Measurements from ENCODE around the gene CDK6. TPM values are rescaled to one million over a fixed set of nuclear protein-coding genes. Genes with fewer than 3 reads are reported as not detected.
"Not testable (repeated sequence)": the region's sequence is repeated elsewhere in the genome, so short reads cannot be mapped to it uniquely, and the experiment has no call there.

CDK6 gene
- total and polyA plus RNA-seq, 10 of the 15 experiments (the other 5 are each of a cell fraction or from before 2014, with no cell fraction given), result 8.0 to 118 (median 45.8) TPM

- TF ChIP-seq CTCF (IDR thresholded peaks at IDR 0.05 in 2 of 3, conservative IDR thresholded peaks at IDR 0.05 in 1 of 3; ENCODE audit: control insufficient read depth in 2 of 3, extremely low read depth in 1 of 3, insufficient read depth in 1 of 3, low read depth in 3 of 3, low read length in 3 of 3), result no peak
- TF ChIP-seq MLLT1 (IDR thresholded peaks at IDR 0.05), result no peak
- TF ChIP-seq POU2F2 (IDR thresholded peaks at IDR 0.05; ENCODE audit: borderline replicate concordance, low read depth, low read length), result peak; percentile 51; the same call in 2 of the 3 replicates
- TF ChIP-seq USF2 (IDR thresholded peaks at IDR 0.05; ENCODE audit: borderline replicate concordance, low read depth, low read length), result no peak
- TF ChIP-seq RFX5 (IDR thresholded peaks at IDR 0.05; ENCODE audit: low read depth, low read length), result no peak
- TF ChIP-seq ZNF622 (IDR thresholded peaks at IDR 0.05), result no peak
- TF ChIP-seq SIN3A (IDR thresholded peaks at IDR 0.05; ENCODE audit: low read depth, low read length), result 0 out of 2 replicates have a peak, but pooled peaks have one; percentile 31
- no peak for TF ChIP-seq ASH2L (IDR thresholded peaks at IDR 0.05; ENCODE audit: borderline replicate concordance, low read depth)
- TF ChIP-seq CBX5 (IDR thresholded peaks at IDR 0.05; ENCODE audit: low read depth), result no peak
- no peak for TF ChIP-seq WRNIP1 (IDR thresholded peaks at IDR 0.05; ENCODE audit: borderline replicate concordance, low read depth, low read length)
- peak; percentile 86 for TF ChIP-seq MXI1 (IDR thresholded peaks at IDR 0.05; ENCODE audit: low read depth, low read length)
- 0 out of 2 replicates have a peak, but pooled peaks have one; percentile 38 for TF ChIP-seq ZBTB11 (CRISPR knock-in tag; IDR thresholded peaks at IDR 0.05)
Measured at GRCh38 chr7:92836489-92836999, at the start of gene CDK6 (continued).

DNA sequence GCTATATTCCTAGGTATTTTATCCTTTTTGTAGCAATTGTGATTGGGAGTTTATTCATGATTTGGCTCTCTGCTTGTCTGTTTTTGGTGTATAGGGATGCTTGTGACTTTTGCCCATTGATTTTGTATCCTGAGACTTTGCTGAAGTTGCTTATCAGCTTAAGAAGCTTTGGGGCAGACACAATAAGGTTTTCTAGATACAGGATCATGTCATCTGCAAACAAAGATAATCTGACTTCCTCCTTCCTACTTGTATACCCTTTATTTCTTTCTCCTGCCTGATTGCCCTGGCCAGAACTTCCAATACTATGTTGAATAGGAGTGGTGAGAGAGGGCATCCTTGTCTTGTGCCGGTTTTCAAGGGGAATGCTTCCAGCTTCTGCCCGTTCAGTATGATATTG is 49.7 kb upstream of the CDK6 start:
- in situ Hi-C loops (cut with MboI), result not testable (repeated sequence)

More for the DNA sequence above, 49.7 kb upstream of the CDK6 start:
- H3K4me3 ChIP-seq; H3K27me3 ChIP-seq (replicated peaks in 1 of 2; ENCODE audit: control insufficient read depth in 2 of 2, insufficient read depth in 2 of 2, low read length in 1 of 2); H3K9ac ChIP-seq (ENCODE audit: control insufficient read depth, insufficient read depth, low read length); RAD21 ChIA-PET (ENCODE audit: unreplicated experiment); H3K4me1 ChIP-seq (ENCODE audit: control insufficient read depth, insufficient read depth, low read length); DNase-seq (ENCODE audit: low read depth, low spot score); ATAC-seq; H2AFZ ChIP-seq (ENCODE audit: control insufficient read depth, low read depth, low read length); H3K27ac ChIP-seq (ENCODE audit: control insufficient read depth, insufficient read depth); intact Hi-C loops (cut with micrococcal nuclease; ENCODE audit: unreplicated experiment); POLR2A ChIA-PET; H3K9me3 ChIP-seq (replicated peaks; ENCODE audit: control insufficient read depth, insufficient read depth, low read length); H4K20me1 ChIP-seq (ENCODE audit: control insufficient read depth, insufficient read depth); H3K4me2 ChIP-seq (ENCODE audit: control insufficient read depth, insufficient read depth); H3K36me3 ChIP-seq (ENCODE audit: control insufficient read depth in 2 of 2, insufficient read depth in 2 of 2, low read length in 1 of 2); H3K79me2 ChIP-seq (ENCODE audit: control insufficient read depth, insufficient read depth, low read length); FAIRE-seq; BruUV-seq (replicated peaks); CTCF ChIA-PET: not testable (repeated sequence)
- 61% methylated on average over 2 of the region's 2 CpGs for WGBS (ENCODE audit: insufficient coverage, insufficient replicate concordance, low lambda C conversion rate, missing lambda C conversion rate)
- SMC1A ChIA-PET (ENCODE audit: uncharacterized antibody, unreplicated experiment), result interaction anchor here (0.9 to 1.5 kb wide), 3 partner anchors 12 to 162 kb away, joined by 3 to 4 read pairs (median 3); no protein-coding TSS in a partner anchor

Data from GM12878 (cell line).